Measurements from ENCODE around the gene ACTN4.

The ACTN4 gene

DNA sequence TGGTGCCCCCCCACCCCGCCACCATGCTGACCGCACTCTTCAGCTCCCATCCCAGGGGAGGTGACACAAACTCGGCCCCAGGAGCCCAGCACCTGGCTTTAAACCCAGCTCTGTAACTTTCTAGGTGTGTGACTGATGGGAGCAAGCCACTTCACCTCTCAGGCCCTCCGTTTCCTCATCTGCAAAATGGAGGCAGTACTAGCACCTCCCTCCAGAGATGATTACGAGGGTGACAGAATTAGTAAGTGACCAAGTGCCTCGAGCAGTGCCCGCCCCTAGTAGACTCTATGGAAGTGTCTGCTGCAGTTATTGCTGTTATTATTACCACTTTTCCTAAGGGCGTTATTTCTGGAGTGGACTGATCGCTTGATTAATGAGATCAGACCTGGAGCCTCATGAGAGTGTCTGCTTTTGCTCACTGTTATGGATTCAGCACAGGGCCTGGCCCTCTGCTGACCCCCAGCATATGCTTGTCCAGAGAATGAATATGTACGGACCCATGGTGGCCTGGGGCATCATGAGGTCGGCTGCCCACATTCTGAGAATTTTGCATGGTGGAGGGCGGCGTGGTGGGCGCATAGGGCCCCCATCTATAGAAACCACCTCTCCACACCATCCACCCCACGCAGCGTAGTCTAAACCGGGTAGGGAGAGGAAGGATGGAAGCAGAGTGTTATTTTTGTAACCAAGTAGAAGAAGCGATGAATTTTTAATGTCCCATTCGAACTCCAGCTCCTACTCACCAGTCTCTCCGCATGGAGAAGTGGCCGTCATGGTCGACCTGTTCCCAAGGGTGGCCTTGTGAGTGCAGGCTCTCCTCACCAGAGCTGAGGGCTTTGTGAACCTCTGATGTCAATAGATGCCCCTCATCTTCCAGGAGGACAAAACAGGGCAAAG, 48.6 kb downstream of the ACTN4 start:
- Histone ChIP-seq H3K27me3 (no peaks in the 10 kb centered on the region), H3K4me3 (no peak overlapping the region), H3K4me1 (peaks cover 84 to 100% (median 100%) of the 10 kb centered on the region in 10 experiments), H4K20me1 (peaks cover 48 to 99% (median 89%) of the 10 kb centered on the region in 11 experiments), H3K9me3 (replicated peaks in 1 of 11) (no peaks in the 10 kb centered on the region), H3K36me3 (peaks cover 17 to 53% (median 34%) of the 10 kb centered on the region in 11 experiments), H3K9ac (peak overlapping the region in 8 of 11 experiments; percentile 2 to 76 (median 56); a peak in 8 of 22 replicates), H3K4me2 (peak overlapping the region; percentile 83 to 99 (median 94)), H3K27ac (peak overlapping the region in 8 of 11 experiments; percentile 67 to 95 (median 87); a peak in 14 of 22 replicates)
- no peak for TF ChIP-seq Cebpa-rat (IDR thresholded peaks at IDR 0.05)

DNA sequence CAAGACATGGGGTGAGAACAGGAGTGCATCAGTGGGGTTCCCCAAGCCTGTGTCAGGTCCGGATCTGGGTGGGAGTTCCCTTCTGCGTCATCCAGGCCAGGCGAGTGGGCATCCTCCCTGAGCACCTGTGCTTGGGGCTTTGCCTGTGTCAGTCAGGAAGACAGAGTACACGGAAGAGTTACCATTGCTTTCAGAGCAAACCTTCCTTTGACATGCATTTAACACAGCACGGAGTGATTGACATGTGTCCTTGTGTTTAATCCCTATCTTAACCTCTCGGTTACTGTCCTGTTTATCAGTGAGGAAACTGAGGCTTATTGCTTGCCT, 49.2 kb downstream of the ACTN4 start:
- H3K9ac ChIP-seq: peak overlapping the region in 4 of 11 experiments; percentile 2 to 18 (median 10); a peak in 1 of 22 replicates
- peak overlapping the region in 7 of 11 experiments; percentile 91 to 98 (median 94); a peak in 13 of 22 replicates for H3K4me2 ChIP-seq
- H4K20me1 ChIP-seq: peaks cover 52 to 100% (median 95%) of the 10 kb centered on the region in 11 experiments
- H3K4me1 ChIP-seq: peaks cover 79 to 100% (median 100%) of the 10 kb centered on the region in 10 experiments
- H3K27ac ChIP-seq: peak overlapping the region in 3 of 11 experiments; percentile 10 to 17 (median 15); a peak in 2 of 22 replicates
- TF ChIP-seq Cebpa-rat (IDR thresholded peaks at IDR 0.05): no peak
- peaks cover 23 to 59% (median 40%) of the 10 kb centered on the region in 11 experiments for H3K36me3 ChIP-seq
- H3K9me3 ChIP-seq (replicated peaks in 1 of 11): no peaks in the 10 kb centered on the region
- H3K27me3 ChIP-seq: no peaks in the 10 kb centered on the region
- H3K4me3 ChIP-seq: no peak overlapping the region

- no peaks in the 10 kb centered on the region for H3K9me3 ChIP-seq (replicated peaks in 1 of 11)
- peak overlapping the region; percentile 51 to 96 (median 72); a peak in 12 of 22 replicates for H3K4me2 ChIP-seq
- no peak overlapping the region for H3K4me3 ChIP-seq
- H3K27me3 ChIP-seq: no peaks in the 10 kb centered on the region
- H3K36me3 ChIP-seq: peaks cover 28 to 64% (median 45%) of the 10 kb centered on the region in 11 experiments
- no peak for TF ChIP-seq Cebpa-rat (IDR thresholded peaks at IDR 0.05)
- H4K20me1 ChIP-seq: peaks cover 53 to 100% (median 97%) of the 10 kb centered on the region in 11 experiments
- H3K4me1 ChIP-seq: peaks cover 74 to 100% (median 100%) of the 10 kb centered on the region in 10 experiments
- H3K27ac ChIP-seq: peak overlapping the region in 1 of 11 experiments; percentile 32; a peak in 2 of 22 replicates
- H3K9ac ChIP-seq: peak overlapping the region in 1 of 11 experiments; percentile 29; a peak in 2 of 22 replicates
These were observed 49.7 kb downstream of the ACTN4 start for GRCh38 chr19:38697197-38697596.

- Histone ChIP-seq H3K4me2 (peak overlapping the region; percentile 13 to 92 (median 71); a peak in 16 of 22 replicates), H3K27me3 (no peaks in the 10 kb centered on the region), H3K27ac (peak overlapping the region in 1 of 11 experiments; percentile 32; a peak in 2 of 22 replicates), H3K36me3 (peaks cover 33 to 68% (median 50%) of the 10 kb centered on the region in 11 experiments), H4K20me1 (peaks cover 57 to 100% (median 97%) of the 10 kb centered on the region in 11 experiments), H3K9ac (peak overlapping the region in 1 of 11 experiments; percentile 29; a peak in 1 of 22 replicates), H3K4me3 (no peak overlapping the region), H3K9me3 (replicated peaks in 1 of 11) (no peaks in the 10 kb centered on the region), H3K4me1 (peaks cover 69 to 100% (median 100%) of the 10 kb centered on the region in 10 experiments)
- TF ChIP-seq Cebpa-rat (IDR thresholded peaks at IDR 0.05): no peak
These were observed 50.2 kb downstream of the ACTN4 start for GRCh38 chr19:38697641-38698071.

GRCh38 chr19:38698225-38699026, 51.0 kb downstream of the ACTN4 start:
- Histone ChIP-seq H3K36me3 (peaks cover 40 to 76% (median 57%) of the 10 kb centered on the region in 11 experiments), H3K4me1 (peaks cover 62 to 96% (median 94%) of the 10 kb centered on the region in 10 experiments), H3K27ac (peak overlapping the region in 7 of 11 experiments; percentile 10 to 63 (median 40); a peak in 8 of 22 replicates), H3K9me3 (replicated peaks in 1 of 11) (no peaks in the 10 kb centered on the region), H3K4me3 (no peak overlapping the region), H4K20me1 (peaks cover 61 to 100% (median 95%) of the 10 kb centered on the region in 11 experiments), H3K4me2 (peak overlapping the region; percentile 51 to 92 (median 71)), H3K27me3 (no peaks in the 10 kb centered on the region), H3K9ac (0 out of 22 replicates have a peak overlapping the region, but pooled peaks of 1 of the 11 experiments have one; percentile 23)
- TF ChIP-seq Cebpa-rat (IDR thresholded peaks at IDR 0.05): no peak

DNA sequence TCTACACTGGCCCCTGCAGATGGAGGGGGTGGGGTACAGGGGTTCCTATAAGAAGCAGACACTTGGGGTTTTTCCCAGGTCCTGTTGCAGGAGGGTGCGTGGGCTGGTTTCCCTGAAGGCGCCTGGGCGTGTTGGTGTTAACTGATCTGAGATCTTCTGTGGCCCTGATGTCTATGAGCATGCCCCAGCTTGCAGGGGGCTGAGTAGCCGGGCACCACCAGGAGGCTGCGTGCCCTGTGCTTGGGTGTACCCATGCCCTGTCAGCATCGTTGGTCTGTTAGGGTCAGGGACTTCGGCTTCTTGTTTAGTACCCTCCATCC, 51.5 kb downstream of the ACTN4 start:
- H3K4me1 ChIP-seq: peaks cover 56 to 90% (median 88%) of the 10 kb centered on the region in 10 experiments
- peak overlapping the region in 2 of 11 experiments; percentile 15 to 23; a peak in 2 of 22 replicates for H3K9ac ChIP-seq
- no peak for TF ChIP-seq Cebpa-rat (IDR thresholded peaks at IDR 0.05)
- peak overlapping the region; percentile 51 to 92 (median 71) for H3K4me2 ChIP-seq
- peak overlapping the region in 8 of 11 experiments; percentile 0 to 63 (median 38); a peak in 9 of 22 replicates for H3K27ac ChIP-seq
- H4K20me1 ChIP-seq: peaks cover 57 to 100% (median 93%) of the 10 kb centered on the region in 11 experiments
- H3K4me3 ChIP-seq: no peak overlapping the region
- H3K9me3 ChIP-seq (replicated peaks in 1 of 11): no peaks in the 10 kb centered on the region
- no peaks in the 10 kb centered on the region for H3K27me3 ChIP-seq
- peaks cover 45 to 82% (median 63%) of the 10 kb centered on the region in 11 experiments for H3K36me3 ChIP-seq

GRCh38 chr19:38699647-38700349, 52.3 kb downstream of the ACTN4 start:
- Histone ChIP-seq H3K36me3 (peaks cover 53 to 90% (median 71%) of the 10 kb centered on the region in 11 experiments), H4K20me1 (peaks cover 52 to 100% (median 84%) of the 10 kb centered on the region in 11 experiments)

More at GRCh38 chr19:38699647-38700349, 52.3 kb downstream of the ACTN4 start:
- Histone ChIP-seq H3K4me3 (0 out of 20 replicates have a peak overlapping the region, but pooled peaks of 1 of the 10 experiments have one; percentile 9), H3K9me3 (replicated peaks in 1 of 11) (no peaks in the 10 kb centered on the region), H3K27ac (peak overlapping the region in 8 of 11 experiments; percentile 30 to 63 (median 40); a peak in 13 of 22 replicates), H3K4me2 (peak overlapping the region; percentile 51 to 92 (median 71)), H3K4me1 (peaks cover 48 to 82% (median 80%) of the 10 kb centered on the region in 10 experiments), H3K9ac (peak overlapping the region in 4 of 11 experiments; percentile 11 to 23 (median 16); a peak in 3 of 22 replicates), H3K27me3 (no peaks in the 10 kb centered on the region)
- no peak for TF ChIP-seq Cebpa-rat (IDR thresholded peaks at IDR 0.05)

Measured in BLaER1 treated with 17β-estradiol and CSF1 and Interleukin-3, amounts not matched to agents 10 nM and 100 nM (cell line).